Loucy (cell line): Measurements from ENCODE around the gene ZNF280C.

Experiments
- CTCF ChIP-seq: fragments of 200-600 bp; sonication (generic); conservative IDR thresholded peaks from 2 replicates; pipeline ENCODE4 v1.5.1; 2014; ENCODE audit warnings: mild to moderate bottlenecking, antibody characterized with exemption, low read length
- EZH2phosphoT487 ChIP-seq: fragments of 200-600 bp; IDR thresholded peaks from 2 replicates; pipeline ENCODE4 v1.6.1; 2018; ENCODE audit warnings: antibody characterized with exemption, mild to moderate bottlenecking, moderate library complexity, borderline replicate concordance

DNA sequence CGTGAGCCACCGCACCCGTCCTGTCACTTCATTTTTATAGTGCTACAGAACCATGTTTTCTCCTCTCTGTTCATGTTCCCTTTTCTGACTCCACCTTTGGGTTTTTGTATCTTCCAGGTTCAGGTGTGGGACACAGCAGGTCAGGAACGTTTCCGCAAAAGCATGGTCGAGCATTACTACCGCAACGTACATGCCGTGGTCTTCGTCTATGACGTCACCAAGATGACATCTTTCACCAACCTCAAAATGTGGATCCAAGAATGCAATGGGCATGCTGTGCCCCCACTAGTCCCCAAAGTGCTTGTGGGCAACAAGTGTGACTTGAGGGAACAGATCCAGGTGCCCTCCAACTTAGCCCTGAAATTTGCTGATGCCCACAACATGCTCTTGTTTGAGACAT lies 84.5 kb downstream of the ZNF280C start:
- TF ChIP-seq CTCF (no peak), EZH2phosphoT487 (no peak)
